Astrocyte (in vitro differentiated cells and primary cell): Measurements from ENCODE around the gene CTRB1.

Experiments
- EZH2 ChIP-seq: IDR thresholded peaks from 2 replicates; pipeline ENCODE4 v1.6.1; 2012; ENCODE audit warnings: mild to moderate bottlenecking, low read length, inconsistent platforms; ENCODE audit not compliant: insufficient read depth
- TF ChIP-seq, protein P1 (sequence below): IDR thresholded peaks from 2 replicates; pipeline ENCODE4 v1.5.1; 2011; ENCODE audit warnings: low read depth, mild to moderate bottlenecking, inconsistent platforms, low read length, moderate library complexity; ENCODE audit not compliant: insufficient read depth

DNA sequence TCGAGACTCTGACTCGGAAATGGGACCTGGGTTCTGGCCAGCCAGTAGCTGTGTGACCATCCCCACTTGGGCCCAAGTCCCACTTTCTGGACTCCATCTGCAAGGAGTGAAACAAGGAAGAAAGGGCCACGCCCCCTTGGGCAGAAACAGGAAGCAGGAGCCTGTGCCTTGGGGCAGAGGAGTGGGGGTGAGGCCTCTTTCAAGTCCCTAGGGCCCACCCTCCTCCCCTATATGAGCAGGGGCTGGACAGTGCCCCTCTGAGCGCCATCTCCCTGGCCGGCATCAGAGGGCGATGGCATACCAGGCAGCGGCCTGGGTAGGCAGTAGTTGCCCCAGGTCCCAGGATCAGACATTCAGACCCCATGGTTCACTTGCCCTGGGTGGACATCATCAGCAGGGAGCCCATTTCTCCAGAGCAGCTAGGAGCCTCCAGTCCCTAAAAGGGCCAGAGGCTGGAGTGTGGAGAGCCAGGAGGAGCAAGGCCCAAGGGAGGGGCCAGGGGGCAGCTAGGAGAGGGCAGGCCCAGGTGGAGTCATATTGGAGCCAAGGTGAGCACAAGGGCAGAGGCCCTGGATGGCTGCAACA lies 25.5 kb downstream of the CTRB1 start:
- TF ChIP-seq, protein P1, sequence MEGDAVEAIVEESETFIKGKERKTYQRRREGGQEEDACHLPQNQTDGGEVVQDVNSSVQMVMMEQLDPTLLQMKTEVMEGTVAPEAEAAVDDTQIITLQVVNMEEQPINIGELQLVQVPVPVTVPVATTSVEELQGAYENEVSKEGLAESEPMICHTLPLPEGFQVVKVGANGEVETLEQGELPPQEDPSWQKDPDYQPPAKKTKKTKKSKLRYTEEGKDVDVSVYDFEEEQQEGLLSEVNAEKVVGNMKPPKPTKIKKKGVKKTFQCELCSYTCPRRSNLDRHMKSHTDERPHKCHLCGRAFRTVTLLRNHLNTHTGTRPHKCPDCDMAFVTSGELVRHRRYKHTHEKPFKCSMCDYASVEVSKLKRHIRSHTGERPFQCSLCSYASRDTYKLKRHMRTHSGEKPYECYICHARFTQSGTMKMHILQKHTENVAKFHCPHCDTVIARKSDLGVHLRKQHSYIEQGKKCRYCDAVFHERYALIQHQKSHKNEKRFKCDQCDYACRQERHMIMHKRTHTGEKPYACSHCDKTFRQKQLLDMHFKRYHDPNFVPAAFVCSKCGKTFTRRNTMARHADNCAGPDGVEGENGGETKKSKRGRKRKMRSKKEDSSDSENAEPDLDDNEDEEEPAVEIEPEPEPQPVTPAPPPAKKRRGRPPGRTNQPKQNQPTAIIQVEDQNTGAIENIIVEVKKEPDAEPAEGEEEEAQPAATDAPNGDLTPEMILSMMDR: no peak
- no peak for TF ChIP-seq EZH2
